Effector CD8-positive, alpha-beta T cell (primary cell): ENCODE results near the gene MCM5.
"Not testable (repeated sequence)": the region's sequence is repeated elsewhere in the genome, so short reads cannot be mapped to it uniquely, and the experiment has no call there.

Source experiments
- DNase-seq: peaks from one replicate; lab custom pipeline; 2025; lab: John Stamatoyannopoulos, UW
- total RNA-seq, 4 experiments: gene quantifications; one replicate each; lab custom pipeline; 2026; lab: John Stamatoyannopoulos, UW

Gene MCM5
- total RNA-seq: 88.3 to 144 (median 127) reads per million in 4 experiments

DNA sequence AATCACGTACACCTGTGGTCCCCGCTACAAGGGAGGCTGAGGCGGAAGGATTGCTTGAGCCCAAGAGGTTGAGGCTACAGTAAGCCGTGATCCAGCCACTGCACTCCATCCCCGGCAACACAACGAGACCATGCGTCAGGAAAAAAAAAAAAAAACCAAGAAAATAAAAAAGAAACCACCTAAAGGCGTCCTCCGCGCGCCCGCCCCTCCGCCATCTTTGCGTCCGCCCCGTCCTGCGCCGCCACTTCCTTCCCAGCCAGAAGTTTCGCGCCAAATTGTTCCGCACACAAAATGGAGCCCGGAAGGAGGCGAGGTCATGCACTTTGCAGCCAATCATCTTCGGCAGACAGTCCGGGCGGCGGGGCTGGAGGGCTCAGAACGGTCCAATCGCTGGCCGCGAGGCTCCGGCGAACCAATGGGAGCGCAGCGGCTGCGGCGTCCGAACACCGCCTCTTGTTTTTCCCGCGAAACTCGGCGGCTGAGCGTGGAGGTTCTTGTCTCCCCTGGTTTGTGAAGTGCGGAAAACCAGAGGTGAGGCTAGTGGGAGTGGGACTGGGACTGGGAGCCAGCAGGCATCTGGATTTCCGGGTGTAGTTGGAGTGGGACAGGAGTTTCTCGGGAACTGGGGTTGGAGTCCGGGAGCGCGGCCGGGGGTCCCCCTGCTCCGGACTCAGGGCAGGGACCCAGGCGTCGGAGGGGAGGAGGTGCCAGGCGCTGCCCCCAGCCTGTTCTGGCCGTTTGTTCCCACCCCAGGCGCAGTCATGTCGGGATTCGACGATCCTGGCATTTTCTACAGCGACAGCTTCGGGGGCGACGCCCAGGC is at the start of gene MCM5:
TSS of gene MCM5 (plus strand) at position 463 of the 823 bp plus-strand sequence. CDS start at position 762, 299 bp downstream.
- DNase-seq: peak; percentile 95

GRCh38 chr22:35350539-35351503 is 49.1 kb upstream of the MCM5 start:
- peak; percentile 68 for DNase-seq

GRCh38 chr22:35352214-35353111 is 47.5 kb upstream of the MCM5 start:
- DNase-seq: no peak

DNA sequence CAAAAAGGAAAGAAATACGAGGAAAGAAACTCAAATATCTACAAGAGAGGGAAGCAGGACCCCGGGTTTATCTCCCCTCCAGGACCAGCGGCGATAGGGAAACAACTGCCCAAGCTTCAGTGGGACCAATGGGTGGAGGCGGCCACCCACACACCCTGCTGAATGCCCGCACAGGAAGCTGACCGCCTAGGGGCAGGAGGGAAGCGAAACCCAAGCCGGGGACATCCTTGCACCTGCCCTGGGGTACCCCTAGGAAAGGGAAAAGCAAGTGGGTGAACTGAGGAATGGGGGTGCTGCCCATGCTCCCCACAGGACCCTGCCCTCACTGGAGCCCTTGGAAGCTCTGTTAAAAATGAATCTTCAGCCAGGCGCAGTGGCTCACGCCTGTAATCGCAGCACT is 46.6 kb upstream of the MCM5 start:
- no peak for DNase-seq

DNA sequence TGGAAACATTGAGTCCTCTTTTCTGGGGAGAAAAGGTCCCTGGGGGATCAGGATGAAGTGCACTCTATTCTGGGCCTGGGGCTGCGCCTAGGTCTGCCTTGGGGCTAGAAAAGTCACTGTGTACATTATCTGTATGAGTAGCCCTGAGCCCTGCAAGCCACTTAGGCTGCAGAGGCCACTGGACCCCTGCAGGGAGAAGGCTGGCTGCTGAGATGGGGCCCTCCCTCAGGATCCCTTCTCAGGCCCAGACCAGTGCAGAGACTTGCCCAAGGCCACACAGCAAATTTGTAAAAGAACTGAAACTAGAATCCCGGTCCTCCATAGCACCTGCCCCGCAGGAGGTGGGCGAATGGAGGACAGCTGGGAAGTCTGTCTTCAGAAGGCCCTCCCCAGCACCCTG is 45.9 kb upstream of the MCM5 start:
- no peak for DNase-seq

DNA sequence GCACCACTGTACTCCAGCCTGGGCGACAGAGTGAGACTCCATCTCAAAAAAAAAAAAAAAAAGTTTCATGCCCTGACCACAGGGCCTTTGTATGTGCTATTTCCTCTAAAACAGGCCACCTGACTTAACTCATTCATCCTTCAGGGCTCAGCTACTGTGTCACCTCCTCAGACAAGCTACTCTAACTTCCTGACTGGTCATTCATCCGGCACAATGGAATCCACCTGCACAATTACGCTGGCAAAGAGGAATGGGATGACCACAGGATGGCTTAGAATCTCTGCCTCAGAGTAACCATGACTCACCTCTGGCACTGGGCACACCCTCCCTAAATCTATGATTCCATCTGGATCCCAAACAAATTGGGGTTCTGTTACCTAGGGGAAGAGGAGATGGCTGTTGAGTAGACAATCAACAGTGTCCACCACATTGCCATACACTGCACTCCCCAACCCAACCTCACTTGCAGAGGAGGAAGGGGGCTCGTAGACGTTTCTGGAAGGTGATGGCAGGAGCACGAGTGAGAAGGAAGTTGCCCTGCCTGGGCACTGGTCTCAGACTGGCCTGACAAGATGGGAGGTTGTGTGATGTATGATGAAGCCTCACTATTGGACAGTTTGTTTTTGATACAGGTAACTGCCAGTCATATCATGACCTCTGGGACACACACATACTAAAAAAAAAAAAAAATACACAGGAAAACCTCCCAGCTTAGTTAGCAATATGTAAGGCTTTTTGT is 41.9 kb upstream of the MCM5 start:
- no peak for DNase-seq

GRCh38 chr22:35359380-35360065 is 40.4 kb upstream of the MCM5 start:
- DNase-seq: no peak

DNA sequence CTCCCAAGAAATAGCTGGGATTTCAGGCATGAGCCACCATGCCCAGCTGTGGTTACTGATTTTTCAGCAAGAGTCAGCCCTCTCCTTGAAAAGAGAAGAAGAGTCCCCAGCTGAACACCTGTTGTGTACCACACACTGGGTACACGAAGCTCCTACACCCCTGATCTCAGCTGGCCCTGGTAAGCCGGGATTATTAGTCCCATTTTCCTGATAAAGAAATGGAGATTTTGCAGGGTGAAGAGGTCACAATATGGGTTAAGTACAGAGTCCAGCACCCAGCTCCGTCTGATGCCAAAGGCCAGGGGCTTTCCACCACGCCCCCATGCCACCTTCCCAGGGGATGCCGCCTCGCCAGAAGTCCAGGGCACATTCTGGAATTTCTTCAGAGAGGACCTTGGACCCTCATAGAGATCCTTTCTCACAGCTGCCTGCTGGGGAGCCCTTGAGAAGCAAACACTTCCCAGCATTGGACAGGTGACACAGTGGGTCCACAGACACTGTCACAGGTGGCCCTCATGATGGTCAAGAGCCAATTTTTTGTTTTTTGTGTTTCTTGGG is 38.9 kb upstream of the MCM5 start:
- no peak for DNase-seq

DNA sequence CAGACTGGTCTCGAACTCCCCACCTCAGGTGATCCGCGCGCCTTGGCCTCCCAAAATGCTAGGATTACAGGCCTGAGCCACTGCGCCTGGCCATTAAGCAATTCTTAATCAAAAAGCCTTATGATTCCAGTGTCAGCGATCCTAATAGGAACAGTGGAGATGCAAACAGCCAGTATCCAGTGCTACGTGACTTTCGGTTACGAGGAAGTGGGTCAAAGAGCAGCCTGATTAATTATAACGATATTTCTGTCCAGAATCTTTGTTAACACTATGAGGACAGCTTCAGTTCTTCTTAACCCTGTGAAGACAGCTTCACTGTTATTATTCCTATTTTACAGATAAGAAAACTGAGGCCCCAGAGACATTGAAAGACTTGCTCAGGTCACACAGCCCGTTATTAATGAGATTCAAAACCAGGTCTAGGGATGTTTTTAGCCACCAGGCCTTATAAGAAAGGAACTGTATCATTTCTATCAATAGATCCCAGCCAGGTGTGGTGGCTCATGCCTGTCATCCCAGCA is 36.3 kb upstream of the MCM5 start:
- DNase-seq: no peak

DNA sequence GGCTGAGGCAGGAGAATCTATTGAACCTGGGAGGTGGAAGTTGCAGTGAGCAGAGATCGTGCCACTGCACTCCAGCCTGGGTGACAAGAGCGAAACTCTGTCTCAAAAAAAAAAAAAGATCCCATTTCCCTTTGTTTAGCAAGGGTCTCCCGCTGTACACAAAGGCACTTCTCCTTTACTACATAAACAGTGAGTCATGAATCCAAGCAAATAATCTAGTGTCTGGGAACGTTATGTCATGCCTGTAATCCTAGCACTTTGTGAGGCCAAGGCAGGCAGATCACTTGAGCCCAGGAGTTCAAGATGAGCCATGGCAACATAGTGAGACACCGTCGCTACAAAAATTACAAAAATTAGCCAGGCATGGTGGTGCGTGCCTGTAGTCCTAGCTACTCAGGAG is 35.7 kb upstream of the MCM5 start:
- not testable (repeated sequence) for DNase-seq

DNA sequence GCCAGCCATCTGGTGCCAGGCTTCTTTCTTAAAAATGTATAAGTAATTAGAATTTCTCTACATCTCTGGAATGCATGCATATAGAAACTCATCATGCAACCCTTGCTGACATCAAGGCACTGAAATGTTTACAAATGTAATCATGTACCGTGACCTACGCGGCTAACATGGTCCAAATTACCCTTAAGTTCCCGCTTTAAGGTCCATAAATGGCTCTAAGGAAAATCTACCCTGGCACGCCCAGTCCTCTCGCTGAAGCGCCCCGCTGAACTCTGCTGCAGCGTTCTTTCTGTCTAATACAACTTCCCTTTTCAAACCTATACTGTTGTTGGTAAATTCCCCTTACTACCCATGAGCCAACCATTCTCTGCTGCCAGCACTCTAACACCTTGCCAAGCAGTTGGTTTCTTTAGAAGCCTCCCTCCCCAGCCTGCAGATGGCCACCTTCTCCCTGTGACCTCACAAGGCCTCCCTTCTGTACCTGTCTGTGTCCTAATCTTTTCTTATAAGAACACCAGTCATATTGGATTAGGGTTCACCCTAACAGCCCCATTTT is 32.5 kb upstream of the MCM5 start:
- DNase-seq: no peak

DNA sequence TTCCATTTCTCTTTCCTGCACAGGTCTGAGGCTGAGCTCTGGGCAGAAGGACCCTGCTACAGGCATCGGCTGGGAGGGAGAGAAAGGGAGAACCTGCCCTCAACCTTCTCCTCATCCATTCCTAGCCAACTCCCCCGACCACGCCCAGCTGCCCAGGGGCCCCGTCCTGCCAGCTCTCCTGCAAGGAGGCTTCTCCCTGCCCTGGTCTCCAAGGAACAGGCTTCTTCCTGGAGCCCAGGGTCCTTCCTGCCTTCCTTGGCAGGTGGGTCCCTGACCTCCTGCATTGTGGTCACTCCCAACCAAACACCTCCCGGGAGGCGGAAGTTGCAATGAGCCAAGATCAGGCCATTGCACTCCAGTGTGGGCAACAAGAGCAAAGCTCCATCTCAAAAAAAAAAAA is 31.6 kb upstream of the MCM5 start:
- DNase-seq: no peak

GRCh38 chr22:35369996-35370395 is 29.9 kb upstream of the MCM5 start:
- no peak for DNase-seq

DNA sequence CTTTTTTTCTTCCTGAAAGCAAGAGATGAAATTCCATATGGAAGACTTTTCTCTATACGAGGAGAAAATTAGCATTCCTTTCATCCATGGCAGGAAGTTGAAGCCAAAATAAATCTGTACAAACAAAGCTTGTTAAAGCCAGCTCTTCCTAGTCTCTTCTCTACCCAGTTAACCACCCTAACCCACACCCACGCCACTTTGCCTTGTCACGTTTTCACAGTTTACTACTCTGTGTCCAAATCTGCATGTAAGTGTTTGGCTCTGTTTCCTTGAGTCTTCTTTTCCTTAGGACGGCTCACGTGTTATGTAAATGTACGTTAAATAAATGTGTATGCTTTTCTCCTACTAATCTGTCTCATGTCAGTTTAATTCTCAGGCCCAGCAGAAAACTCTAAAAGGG is 26.2 kb upstream of the MCM5 start:
- DNase-seq: no peak

DNA sequence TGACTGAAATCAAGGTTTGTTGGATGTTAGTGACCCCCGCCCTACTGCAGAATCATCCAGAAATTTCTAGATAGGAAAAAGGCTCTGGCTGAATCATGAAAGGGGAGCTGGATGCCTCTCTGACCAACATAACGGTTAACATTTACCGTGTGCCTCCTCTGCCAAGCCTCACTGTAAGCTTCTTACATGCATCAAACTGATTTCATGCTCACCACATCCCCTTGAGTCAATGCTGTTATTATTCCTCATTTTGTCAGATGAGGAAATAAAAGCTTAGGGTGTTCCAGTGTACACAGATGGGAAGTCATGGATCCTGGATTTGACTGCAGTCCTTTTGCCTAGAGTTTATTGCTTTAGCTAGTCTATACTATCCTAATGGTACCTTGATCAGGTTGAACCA is 24.9 kb upstream of the MCM5 start:
- no peak for DNase-seq

GRCh38 chr22:35375526-35375925 is 24.4 kb upstream of the MCM5 start:
- DNase-seq: no peak

- DNase-seq: no peak
Observed at GRCh38 chr22:35376728-35377472, 23.0 kb upstream of the MCM5 start.

- no peak for DNase-seq
Observed at GRCh38 chr22:35377735-35378134, 22.2 kb upstream of the MCM5 start.

- no peak for DNase-seq
Observed at GRCh38 chr22:35378621-35379020, 21.3 kb upstream of the MCM5 start.
